HG03342 (cell line): ENCODE results near the gene PITX2.

ENCODE experiments used
- ATAC-seq: cut with Tn5 transposase; IDR thresholded peaks from one replicate; pipeline ENCODE4 v1.9.1; 2021; ENCODE audit warnings: mild to moderate bottlenecking, moderate library complexity; ENCODE audit not compliant: unreplicated experiment

Gene PITX2

GRCh38 chr4:110624904-110625494, 2.1 kb upstream of the PITX2 start:
- no peak for ATAC-seq

GRCh38 chr4:110624398-110624780, 1.5 kb upstream of the PITX2 start:
- no peak for ATAC-seq

- ATAC-seq = no peak
These were observed 981 bp upstream of the PITX2 start for GRCh38 chr4:110623718-110624397.

- ATAC-seq = no peak
These were observed 782 bp downstream of the PITX2 start for GRCh38 chr4:110621839-110622751.

DNA sequence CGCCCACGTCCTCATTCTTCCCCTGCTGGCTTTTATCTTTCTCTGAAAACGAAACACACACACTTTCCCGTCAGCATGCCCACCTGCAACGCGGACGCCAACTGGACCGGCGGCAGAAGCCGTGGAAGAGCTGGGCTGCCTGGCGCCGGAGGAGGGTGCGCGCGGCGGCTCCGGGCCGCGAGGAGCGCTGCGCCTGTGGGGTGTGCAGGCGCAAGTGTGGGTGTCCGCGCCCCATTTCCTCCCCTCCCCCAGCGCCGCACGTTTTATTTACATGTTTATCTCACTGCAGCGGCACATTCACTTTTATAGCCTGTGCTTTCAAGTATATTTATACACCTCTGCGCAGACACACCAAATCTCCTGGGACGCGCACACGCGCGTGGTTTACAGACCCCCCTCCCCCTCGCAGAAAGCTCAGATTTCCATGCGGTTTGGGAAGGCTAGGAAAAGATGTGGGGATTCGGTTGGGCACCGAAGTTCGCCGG, 1.5 kb downstream of the PITX2 start:
- no peak for ATAC-seq

DNA sequence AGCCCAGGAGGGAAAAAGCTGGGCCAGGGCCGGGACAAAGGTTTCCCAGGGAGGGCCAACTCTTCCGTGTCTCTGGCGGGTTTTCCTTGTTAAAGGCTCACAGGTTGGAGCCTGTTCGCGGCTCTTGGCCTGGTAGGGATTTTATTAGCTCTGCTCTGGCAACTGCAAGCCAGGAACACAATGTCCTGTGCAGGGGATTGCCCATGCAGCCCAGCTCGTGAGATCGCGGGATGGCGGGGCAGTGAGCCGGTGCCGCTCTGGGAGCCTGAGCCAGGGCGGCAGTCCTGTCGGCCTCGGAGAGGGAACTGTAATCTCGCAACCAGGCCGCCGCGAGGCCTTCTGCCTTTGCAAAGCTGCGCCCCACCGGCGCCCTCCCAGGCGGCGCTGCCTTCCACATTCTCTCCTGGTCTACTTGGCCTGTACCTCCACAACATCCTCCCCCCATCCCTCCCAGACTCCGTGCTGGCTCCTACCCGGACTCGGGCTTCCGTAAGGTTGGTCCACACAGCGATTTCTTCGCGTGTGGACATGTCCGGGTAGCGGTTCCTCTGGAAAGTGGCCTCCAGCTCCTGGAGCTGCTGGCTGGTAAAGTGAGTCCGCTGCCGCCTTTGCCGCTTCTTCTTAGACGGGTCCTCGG, 2.1 kb downstream of the PITX2 start:
- ATAC-seq = no peak

DNA sequence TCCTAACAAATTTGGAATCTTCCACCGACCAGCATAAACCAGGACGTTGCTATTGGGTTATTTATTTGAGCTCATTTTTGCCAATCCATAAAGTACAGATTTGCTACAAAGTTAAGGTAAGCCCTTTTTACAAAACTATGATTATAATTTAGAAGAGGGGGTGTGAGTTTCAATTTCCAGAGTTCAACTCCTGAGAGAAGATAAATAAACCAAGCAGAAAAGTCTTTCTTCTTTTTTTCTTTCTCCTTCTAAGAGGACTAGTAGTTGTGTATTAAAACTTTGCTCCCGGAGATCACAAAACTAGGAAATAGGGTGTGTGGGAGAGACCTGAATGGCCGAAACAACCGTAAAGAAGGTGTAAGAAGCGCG, 2.6 kb downstream of the PITX2 start:
- ATAC-seq = no peak

- no peak for ATAC-seq
These were observed 3.2 kb downstream of the PITX2 start for GRCh38 chr4:110619463-110620247.

DNA sequence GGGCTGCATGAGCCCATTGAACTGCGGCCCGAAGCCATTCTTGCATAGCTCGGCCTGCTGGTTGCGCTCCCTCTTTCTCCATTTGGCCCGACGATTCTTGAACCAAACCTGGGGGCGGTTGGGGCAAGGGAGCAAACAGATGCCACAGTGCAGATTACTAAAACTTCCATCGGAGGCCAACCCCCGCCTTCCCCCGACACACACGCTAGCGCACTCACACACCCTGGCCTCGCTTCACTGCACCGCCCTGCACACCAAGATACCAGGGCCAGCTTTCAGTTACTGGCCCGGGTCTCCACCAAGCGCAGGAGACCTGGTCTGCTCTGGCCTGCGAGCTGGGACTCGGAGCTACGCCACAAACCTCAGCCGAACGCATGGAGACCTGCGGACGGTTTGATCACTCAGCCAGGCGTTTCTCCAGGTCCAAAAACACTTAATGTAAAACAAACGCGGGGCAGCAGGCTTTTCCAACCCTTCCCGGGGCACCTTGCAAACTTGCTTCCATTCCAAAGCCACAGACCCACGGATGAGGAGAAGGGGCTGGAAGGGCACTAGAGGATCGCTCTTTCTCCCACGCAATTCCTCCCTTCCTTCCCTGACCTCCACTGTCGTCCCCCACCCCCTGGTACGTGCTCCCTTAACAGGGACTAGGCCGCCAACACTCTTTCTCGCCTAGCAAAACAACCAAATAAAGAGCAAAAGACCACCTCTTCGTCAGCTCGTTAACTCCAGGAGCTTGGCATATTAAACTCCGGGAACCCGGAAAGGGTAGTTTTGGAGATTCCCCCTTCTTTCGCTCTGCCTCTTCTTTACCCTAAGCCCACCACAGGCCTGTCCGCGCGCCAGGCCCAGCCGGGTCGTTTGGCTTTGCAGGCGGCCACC, 4.1 kb downstream of the PITX2 start:
- ATAC-seq = no peak

- ATAC-seq = no peak
These were observed 5.0 kb downstream of the PITX2 start for GRCh38 chr4:110617646-110618580.

DNA sequence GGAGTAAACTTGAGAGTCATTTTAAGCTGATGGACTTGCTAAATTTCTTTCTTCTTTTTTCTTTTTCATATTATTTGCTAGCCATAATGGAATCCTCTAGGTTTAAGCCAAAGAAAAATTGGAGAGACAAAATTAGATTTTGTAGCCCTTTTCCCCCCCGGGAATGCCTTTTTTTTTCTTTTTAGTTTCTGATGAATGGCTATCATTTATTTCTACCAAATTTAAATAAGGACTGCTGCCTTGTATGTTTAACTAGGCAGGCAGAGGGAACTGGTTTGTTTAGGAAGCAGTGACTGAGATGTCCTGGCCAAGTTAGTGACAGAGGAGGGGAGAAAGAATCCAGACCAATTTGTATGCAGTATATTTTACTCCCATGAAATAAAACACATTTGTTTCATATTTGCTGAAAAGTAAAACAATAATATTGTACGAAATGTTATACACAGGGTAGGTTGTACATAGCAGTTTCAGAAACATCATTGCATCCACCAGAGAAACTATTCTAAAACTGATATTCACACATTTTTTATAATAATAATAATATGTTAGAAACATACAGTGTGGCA, 5.7 kb downstream of the PITX2 start:
- ATAC-seq = no peak

DNA sequence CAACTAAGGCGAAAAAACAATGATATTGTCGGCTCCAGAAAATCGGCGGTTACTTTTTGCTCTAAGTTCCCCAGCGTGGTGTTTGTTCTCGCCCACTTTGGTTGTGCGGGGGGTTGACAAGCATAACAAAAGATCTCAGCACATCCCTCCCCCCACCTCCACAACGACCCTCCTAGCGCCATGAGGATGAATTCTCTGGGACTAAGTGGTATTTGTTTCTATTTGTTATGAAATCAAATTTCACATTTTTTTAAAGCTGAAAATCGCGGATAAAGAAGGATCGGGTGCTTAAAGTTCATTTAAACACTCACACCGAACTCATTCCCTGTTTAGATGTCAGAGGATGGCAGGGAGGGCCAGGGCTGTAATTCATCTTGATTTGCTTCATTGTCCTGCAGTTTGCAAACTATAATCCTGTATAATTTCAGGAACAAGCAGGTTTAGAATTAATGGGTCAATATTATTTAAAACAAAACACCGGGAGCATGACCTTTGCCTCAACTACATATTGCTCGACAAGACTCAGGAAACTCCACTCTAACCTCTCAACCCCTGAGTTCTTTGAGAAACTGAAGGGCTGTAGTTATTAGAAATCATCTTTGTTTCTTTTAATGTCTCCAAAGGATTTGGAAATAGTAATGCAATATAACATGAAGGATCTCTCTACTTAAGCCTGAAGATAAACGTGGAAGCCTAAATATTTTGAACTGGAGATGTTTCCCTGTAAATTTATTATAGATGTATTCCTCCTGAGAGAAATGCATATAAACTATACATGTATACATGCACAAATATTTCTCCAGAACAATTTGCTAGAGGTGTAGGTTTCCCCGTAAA, 6.4 kb downstream of the PITX2 start:
- ATAC-seq = no peak

DNA sequence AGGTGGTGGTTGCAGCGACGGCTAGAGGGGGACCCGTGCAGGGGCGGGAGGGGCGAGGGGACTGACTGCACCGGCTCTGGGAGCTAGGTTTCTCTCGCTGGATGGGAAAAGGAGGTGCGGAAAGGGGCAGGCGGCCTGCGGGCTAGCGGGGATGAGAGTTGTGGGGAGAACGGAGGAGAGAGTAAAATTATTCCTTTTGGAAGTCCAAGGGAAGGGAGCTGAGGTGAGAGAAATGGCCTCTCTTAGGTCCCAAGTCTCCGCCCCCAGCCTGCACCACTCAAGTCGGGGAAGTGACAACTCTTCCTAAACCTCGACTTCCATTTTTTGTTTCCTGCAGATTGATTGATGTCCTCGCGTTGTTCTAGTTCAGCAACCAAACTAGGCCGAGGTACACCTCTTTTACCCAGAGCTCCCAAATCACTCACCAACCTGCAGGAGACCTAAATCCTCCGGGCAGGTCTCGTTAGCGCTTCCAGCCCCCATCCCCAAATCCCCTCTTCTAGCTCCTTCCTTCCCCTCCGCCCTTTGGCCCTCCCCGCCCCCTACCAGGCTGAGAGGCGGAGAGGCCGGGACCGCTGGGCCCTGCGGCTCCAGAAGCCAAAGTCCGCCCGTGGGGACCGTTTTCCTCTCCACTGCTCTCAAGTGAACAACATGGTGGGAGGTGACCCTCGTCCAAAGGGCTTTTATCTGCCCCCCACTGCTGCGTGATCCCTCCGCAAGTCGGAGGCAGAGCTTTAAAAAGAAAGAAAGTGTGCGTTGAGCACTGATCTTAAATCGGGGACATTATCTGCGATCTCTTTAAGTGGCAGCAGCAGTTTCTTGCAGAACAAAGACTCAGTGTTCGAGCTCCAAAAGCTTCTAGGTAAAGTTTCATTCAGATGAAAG, 7.3 kb downstream of the PITX2 start:
- ATAC-seq = no peak

DNA sequence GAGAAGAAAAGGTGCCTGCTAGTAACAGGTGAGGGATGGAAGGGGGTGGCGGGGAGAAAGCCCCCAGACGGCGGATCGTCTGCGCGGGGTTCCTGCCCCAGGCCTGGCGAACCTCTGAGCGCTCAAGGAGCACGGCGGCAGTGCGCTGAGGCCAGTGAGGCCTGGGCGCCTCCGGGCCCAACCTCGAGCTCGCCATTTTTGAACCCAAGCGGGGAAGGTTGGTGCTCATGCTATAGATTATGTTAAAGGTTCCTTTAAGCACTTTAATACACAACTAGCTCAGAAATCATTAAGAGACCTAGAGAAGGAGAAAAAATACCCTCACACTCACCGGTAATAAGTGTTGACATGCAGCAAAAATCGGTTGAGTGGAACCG, 7.9 kb downstream of the PITX2 start:
- no peak for ATAC-seq

GRCh38 chr4:110614173-110614963, 8.5 kb downstream of the PITX2 start:
- no peak for ATAC-seq

GRCh38 chr4:110613745-110614144, 9.1 kb downstream of the PITX2 start:
- no peak for ATAC-seq
